ENCODE measurements around the gene RPS18.

The RPS18 gene

DNA sequence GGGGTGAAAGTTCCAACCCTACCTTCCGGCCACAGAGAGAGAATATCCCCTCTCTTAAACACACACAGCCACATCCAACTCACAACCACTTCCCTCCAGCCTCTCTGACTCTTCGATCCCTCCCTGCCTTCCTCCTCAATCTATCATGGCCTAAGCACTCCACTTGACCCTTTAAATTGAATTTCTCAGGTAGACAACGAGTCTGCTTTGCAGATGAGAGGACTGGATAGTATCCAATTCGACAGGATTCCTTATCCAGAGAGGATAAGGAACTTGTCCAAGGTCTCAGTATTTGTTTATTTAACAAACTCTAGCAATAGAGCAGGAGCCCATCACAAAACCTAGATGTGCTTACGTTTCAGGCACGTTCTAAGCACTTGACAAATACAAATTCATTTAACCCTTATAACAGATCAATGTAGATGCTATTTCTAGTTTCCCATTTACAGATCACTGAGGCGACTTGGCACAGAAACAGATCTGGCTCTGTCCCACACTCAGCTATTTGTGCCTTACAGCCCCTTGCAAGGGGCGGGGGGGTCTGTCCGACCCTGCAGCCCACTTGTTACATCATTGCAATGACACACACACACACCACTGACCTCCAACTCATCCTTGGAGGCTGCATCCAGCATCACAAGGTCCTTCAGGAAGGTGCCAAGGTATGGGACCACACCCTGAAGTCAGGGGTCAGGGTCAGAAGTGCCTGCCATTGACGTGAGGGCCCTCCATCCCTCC, 22.4 kb downstream of the RPS18 start:
- Histone ChIP-seq H4K20me1 (peaks cover 0 to 49% (median 17%) of the 10 kb centered on the region in 11 experiments; a peak in 14 of 22 replicates), H3K4me3 (no peak overlapping the region), H3K4me1 (peaks cover 27 to 74% (median 38%) of the 10 kb centered on the region in 10 experiments), H3K9ac (peak overlapping the region in 6 of 11 experiments; percentile 25 to 99 (median 92); a peak in 9 of 22 replicates), H3K9me3 (replicated peaks in 1 of 11) (no peaks in the 10 kb centered on the region), H3K27ac (no peak overlapping the region), H3K27me3 (no peaks in the 10 kb centered on the region), H3K36me3 (peaks cover 57 to 65% (median 61%) of the 10 kb centered on the region in 11 experiments), H3K4me2 (peak overlapping the region in 3 of 11 experiments; percentile 30 to 99 (median 48); a peak in 6 of 22 replicates)
- TF ChIP-seq Cebpa-rat (IDR thresholded peaks at IDR 0.05) = no peak

DNA sequence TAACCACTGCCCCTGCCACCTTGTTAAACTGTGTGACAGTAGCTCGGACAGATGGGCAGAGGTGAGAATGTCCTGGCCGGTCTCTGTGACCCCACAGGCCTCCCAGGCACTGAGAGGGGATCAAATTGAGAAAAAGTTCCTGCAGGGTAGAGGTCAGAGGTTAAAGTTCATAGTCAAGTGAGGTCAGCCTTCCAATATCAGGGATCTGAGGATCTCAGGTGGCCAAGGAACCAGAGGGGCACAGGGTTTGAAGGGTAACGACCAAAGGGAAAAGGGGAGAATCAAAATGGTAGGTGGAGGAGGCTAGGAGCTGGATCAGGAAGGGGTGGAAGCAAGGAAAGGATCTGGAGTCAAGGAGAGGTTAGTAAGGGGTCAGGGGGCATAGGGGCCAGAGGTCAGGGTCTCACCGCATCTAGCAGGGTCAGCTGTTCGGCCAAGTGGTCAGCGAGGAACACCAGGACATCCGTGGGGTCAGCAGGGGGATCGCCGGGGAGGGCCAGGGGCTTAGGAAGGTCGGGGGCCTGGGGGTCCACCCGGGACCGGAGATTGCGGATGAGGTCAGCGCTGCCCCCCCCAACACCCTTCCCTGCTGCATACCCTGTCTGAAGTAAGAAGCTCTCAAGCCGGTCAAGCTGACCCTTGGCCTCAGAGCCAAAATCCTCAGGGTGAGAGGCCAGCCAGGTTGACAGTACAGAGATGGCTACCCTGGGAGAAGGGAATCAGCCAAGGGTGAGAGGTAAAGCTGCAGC, 23.9 kb downstream of the RPS18 start:
- Histone ChIP-seq H3K4me2 (peak overlapping the region in 6 of 11 experiments; percentile 84 to 99 (median 98); a peak in 11 of 22 replicates), H3K4me3 (peak overlapping the region in 3 of 10 experiments; percentile 76 to 83 (median 79); a peak in 3 of 20 replicates), H3K4me1 (peaks cover 27 to 71% (median 39%) of the 10 kb centered on the region in 10 experiments), H4K20me1 (peaks cover 0 to 53% (median 11%) of the 10 kb centered on the region in 11 experiments; a peak in 14 of 22 replicates), H3K27ac (peak overlapping the region in 6 of 11 experiments; percentile 22 to 99 (median 98); a peak in 7 of 22 replicates), H3K27me3 (no peaks in the 10 kb centered on the region), H3K9ac (peak overlapping the region in 10 of 11 experiments; percentile 88 to 99 (median 94); a peak in 18 of 22 replicates), H3K36me3 (peaks cover 57 to 64% (median 61%) of the 10 kb centered on the region in 11 experiments), H3K9me3 (replicated peaks in 1 of 11) (no peaks in the 10 kb centered on the region)
- no peak for TF ChIP-seq Cebpa-rat (IDR thresholded peaks at IDR 0.05)

GRCh38 chr6:33296797-33297405, 25.0 kb downstream of the RPS18 start:
- H3K27me3 ChIP-seq = no peaks in the 10 kb centered on the region
- H4K20me1 ChIP-seq = peaks cover 0 to 58% (median 17%) of the 10 kb centered on the region in 11 experiments; a peak in 16 of 22 replicates
- H3K4me2 ChIP-seq = peak overlapping the region; percentile 84 to 99 (median 96)
- peak overlapping the region; percentile 66 to 83 (median 76) for H3K4me3 ChIP-seq
- peak overlapping the region; percentile 72 to 99 (median 98); a peak in 21 of 22 replicates for H3K27ac ChIP-seq
- H3K36me3 ChIP-seq = peaks cover 52 to 64% (median 58%) of the 10 kb centered on the region in 11 experiments
- H3K9me3 ChIP-seq (replicated peaks in 1 of 11) = no peaks in the 10 kb centered on the region
- H3K4me1 ChIP-seq = peaks cover 33 to 71% (median 41%) of the 10 kb centered on the region in 10 experiments
- peak overlapping the region; percentile 88 to 99 (median 94) for H3K9ac ChIP-seq
- no peak for TF ChIP-seq Cebpa-rat (IDR thresholded peaks at IDR 0.05)

DNA sequence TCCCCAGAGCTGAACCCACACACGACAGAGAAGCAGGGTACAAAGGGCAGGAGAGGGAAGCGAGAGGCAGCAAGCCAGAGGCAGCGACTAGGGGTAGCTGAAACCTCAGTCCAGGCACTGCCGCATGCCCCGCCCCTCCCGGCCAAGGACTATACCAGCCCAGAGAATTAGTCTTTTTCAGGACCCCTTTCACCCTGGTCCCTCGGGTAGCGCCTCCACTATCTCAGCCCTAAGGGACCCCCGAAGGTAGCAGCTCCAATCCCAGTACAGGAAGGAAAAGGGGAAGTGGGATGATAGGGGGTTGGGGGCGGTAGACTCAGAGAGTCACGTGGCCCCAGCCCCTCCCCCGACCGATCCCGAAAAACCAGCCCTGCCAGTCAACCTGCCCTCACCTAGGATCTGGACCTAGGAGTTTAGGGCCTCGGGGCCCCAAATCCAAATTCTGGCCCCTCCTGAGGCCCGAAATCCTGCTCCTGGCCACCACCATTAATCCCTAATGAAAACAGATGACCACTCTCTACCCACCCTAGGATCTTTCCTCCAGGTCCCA, 25.6 kb downstream of the RPS18 start:
- Histone ChIP-seq H3K27ac (peak overlapping the region; percentile 72 to 99 (median 98); a peak in 21 of 22 replicates), H3K27me3 (no peaks in the 10 kb centered on the region), H3K36me3 (peaks cover 51 to 64% (median 58%) of the 10 kb centered on the region in 11 experiments), H4K20me1 (peaks cover 0 to 58% (median 12%) of the 10 kb centered on the region in 11 experiments; a peak in 13 of 22 replicates), H3K4me2 (peak overlapping the region; percentile 84 to 99 (median 96)), H3K4me3 (peak overlapping the region; percentile 66 to 83 (median 76)), H3K9me3 (replicated peaks in 1 of 11) (no peaks in the 10 kb centered on the region), H3K9ac (peak overlapping the region; percentile 88 to 99 (median 94)), H3K4me1 (peaks cover 33 to 68% (median 40%) of the 10 kb centered on the region in 10 experiments)
- TF ChIP-seq Cebpa-rat (IDR thresholded peaks at IDR 0.05) = no peak

DNA sequence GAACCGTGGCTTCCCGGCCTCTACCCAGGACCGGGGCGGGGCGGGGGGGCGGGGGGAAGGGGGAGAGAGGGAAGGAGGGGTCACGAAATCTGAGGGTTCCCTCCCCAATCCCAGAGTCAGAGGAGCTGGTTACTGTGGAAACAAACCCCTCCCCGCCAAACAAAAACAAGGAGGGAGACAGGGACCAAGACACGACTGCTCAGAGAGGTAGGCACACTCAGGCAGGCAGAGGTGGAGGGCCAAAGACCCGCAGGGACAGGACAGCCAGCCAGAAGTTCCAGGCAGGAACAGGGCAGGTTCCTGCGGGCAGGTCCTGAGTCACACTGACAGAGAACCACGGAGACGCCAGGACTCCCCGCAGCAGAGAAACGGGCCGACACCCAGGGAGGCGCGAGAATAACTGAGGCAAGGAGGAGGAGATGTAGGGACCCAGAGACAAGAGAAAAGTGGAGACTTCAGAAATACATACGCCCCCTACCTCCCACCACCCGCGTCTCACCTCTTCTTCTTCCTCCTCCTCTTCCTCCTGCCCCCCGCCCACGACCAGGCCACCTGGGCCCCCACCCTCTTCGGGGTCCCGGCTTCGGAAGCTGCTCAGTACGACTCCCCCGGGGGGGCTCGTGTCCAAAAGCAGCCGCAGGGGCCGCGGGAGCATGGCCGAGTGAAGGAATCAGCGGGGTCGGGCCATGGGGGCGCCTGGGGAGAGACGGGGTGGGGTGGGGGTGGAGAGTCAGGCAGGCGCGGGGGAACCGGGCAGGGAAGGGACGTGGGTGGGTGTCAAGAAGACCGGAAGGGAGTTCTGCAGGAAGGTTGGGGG, 26.3 kb downstream of the RPS18 start:
- H3K4me3 ChIP-seq = peak overlapping the region; percentile 66 to 83 (median 76)
- H3K36me3 ChIP-seq = peaks cover 51 to 64% (median 58%) of the 10 kb centered on the region in 11 experiments
- no peaks in the 10 kb centered on the region for H3K9me3 ChIP-seq (replicated peaks in 1 of 11)
- peak overlapping the region; percentile 88 to 99 (median 94) for H3K9ac ChIP-seq
- no peak for TF ChIP-seq Cebpa-rat (IDR thresholded peaks at IDR 0.05)
- peak overlapping the region; percentile 84 to 99 (median 96) for H3K4me2 ChIP-seq
- H3K27me3 ChIP-seq = no peaks in the 10 kb centered on the region
- peaks cover 33 to 72% (median 40%) of the 10 kb centered on the region in 10 experiments for H3K4me1 ChIP-seq
- peak overlapping the region; percentile 86 to 99 (median 98) for H3K27ac ChIP-seq
- peaks cover 0 to 58% (median 12%) of the 10 kb centered on the region in 11 experiments; a peak in 13 of 22 replicates for H4K20me1 ChIP-seq

- H3K4me1 ChIP-seq = peaks cover 33 to 72% (median 40%) of the 10 kb centered on the region in 10 experiments
- peaks cover 0 to 58% (median 8%) of the 10 kb centered on the region in 11 experiments; a peak in 19 of 22 replicates for H4K20me1 ChIP-seq
- no peaks in the 10 kb centered on the region for H3K9me3 ChIP-seq (replicated peaks in 1 of 11)
- no peak for TF ChIP-seq Cebpa-rat (IDR thresholded peaks at IDR 0.05)
- peaks cover 51 to 64% (median 58%) of the 10 kb centered on the region in 11 experiments for H3K36me3 ChIP-seq
- peak within 1 kb of the TSS; percentile 84 to 99 (median 96) for H3K4me2 ChIP-seq
- no peaks in the 10 kb centered on the region for H3K27me3 ChIP-seq
- H3K27ac ChIP-seq = peak within 1 kb of the TSS; percentile 86 to 99 (median 98)
- H3K4me3 ChIP-seq = peak within 1 kb of the TSS; percentile 66 to 83 (median 76)
- H3K9ac ChIP-seq = peak within 1 kb of the TSS; percentile 88 to 99 (median 94)
Measured at GRCh38 chr6:33298773-33299236, 26.9 kb downstream of the RPS18 start, which contains the start of gene RGL2. Gene RGL2 (minus strand): TSS chr6:33298942. CDS start chr6:33298610, 332 bp downstream.

DNA sequence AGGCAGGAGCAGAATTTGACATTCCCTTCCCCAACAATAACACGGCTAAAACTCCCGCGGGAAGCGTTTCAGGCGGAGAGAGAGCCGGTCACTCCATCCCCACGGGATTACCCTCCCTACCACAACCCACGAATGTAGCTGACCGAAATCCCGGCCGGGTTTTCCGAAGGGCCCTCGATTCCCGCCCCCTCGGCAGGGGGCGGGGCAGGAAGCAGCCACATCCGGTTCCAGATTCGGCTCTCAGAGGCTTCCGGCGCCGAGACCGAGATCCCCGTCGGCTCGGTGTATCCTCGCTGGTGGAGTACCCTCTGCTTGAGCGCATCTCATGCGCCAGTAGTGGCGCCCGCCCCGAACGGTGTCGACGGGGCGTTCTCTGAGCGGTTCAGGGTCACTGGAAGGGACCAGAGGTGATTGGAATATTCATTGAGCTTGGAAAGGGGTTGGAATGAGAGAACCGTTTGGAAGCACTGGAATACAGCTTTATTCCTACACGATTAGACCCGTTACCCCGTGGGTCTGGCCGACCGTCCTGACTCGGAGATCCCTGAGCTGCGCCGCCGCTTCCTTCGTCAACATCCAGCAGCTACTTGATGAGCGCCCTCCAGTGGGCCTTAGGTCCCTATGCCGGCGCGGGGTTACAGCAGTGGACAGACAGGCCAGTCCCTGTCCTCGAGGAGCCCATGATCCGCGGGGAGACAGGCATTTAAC, 27.5 kb downstream of the RPS18 start:
- Histone ChIP-seq H4K20me1 (peaks cover 0 to 58% (median 13%) of the 10 kb centered on the region in 11 experiments; a peak in 19 of 22 replicates), H3K36me3 (peaks cover 51 to 64% (median 59%) of the 10 kb centered on the region in 11 experiments)
- TF ChIP-seq Cebpa-rat (IDR thresholded peaks at IDR 0.05) = no peak

More for the DNA sequence above, 27.5 kb downstream of the RPS18 start:
- Histone ChIP-seq H3K4me3 (peak overlapping the region; percentile 66 to 83 (median 76)), H3K9me3 (replicated peaks in 1 of 11) (no peaks in the 10 kb centered on the region), H3K27ac (peak overlapping the region; percentile 86 to 99 (median 98)), H3K4me2 (peak overlapping the region; percentile 84 to 99 (median 95)), H3K27me3 (no peaks in the 10 kb centered on the region), H3K9ac (peak overlapping the region; percentile 88 to 99 (median 94)), H3K4me1 (peaks cover 33 to 72% (median 40%) of the 10 kb centered on the region in 10 experiments)
